H1 (cell line): Measurements from ENCODE around the gene FAM76B. TPM values are rescaled to one million over a fixed set of nuclear protein-coding genes. Genes with fewer than 3 reads are reported as not detected.

Experiments
- JUN ChIP-seq: IDR thresholded peaks from 2 replicates; pipeline ENCODE4 v1.6.1; 2011; ENCODE audit warnings: low read depth, mild to moderate bottlenecking, improper control_type of control experiment, low read length
- USF2 ChIP-seq: IDR thresholded peaks from 2 replicates; pipeline ENCODE4 v1.6.1; 2011; ENCODE audit warnings: low read length, improper control_type of control experiment
- polyA plus RNA-seq, 7 experiments: library from polyadenylated mRNA; depleted of rRNA in 3 of 7; stranded (reverse) in 5 of 7; unstranded in 2 of 7; fragments of >200 nt in 5 of 7; fragments of 200-250 nt in 2 of 7; gene quantifications; 1 replicate in 5 of 7; 2 replicates in 1 of 7; 4 replicates in 1 of 7; pipeline versions ENCODE4 v1.2.1 to v1.2.3, GENCODE V29; 2011 to 2013; ENCODE audit warnings: missing spikeins in 2 of 7, mixed read lengths in 2 of 7
- total RNA-seq: library from RNA; stranded (reverse); fragmentation: NEBNext Ultra II Directional; extraction: Animal tissue kit (Norgen Biotek cat#: 25700); gene quantifications from 2 replicates; pipeline ENCODE4 v1.2.1, GENCODE V29; 2021

The FAM76B gene
- total and polyA plus RNA-seq, 2 of the 8 experiments (the other 6 are each of a cell fraction or from before 2014, with no cell fraction given), result 11.0 to 22.3 TPM

- TF ChIP-seq USF2 (no peak), JUN (no peak)
These were observed 6.2 kb upstream of the FAM76B start (continued) for GRCh38 chr11:95795627-95796295.
